ENCODE results near the gene CTSD.

GRCh38 chr11:1750840-1751530 lies 12.7 kb downstream of the CTSD start:
- TF ChIP-seq CTCF (conservative IDR thresholded peaks at IDR 0.05; ENCODE audit: low read length) (no peak), EZH2phosphoT487 (IDR thresholded peaks at IDR 0.05; ENCODE audit: borderline replicate concordance, low read depth, low read length) (no peak)

Measured in OCI-LY7 (cell line).